Lower leg skin (tissue), 4 donors: ENCODE measurements around the gene SLC12A4. TPM values are rescaled to one million over a fixed set of nuclear protein-coding genes. Genes with fewer than 3 reads are reported as not detected.
"Not testable (repeated sequence)": the region's sequence is repeated elsewhere in the genome, so short reads cannot be mapped to it uniquely, and the experiment has no call there.

Experiments
- DNase-seq, 2 donors: peaks; one replicate each; pipeline ENCODE4 v3.0.0-alpha.2; 2019; ENCODE audit warnings: low spot score in 2 of 2
- H3K4me3 ChIP-seq: fragments of 200-600 bp; sonication (generic); 2 replicates; pipeline ENCODE4 v1.5.1; 2017; ENCODE audit warnings: mild to moderate bottlenecking, low read depth; ENCODE audit not compliant: poor library complexity, severe bottlenecking
- CTCF ChIP-seq, 3 donors: fragments of 450-650 bp; IDR thresholded peaks; one replicate each; pipeline ENCODE4 v1.5.1; 2016; ENCODE audit warnings: antibody characterized with exemption in 3 of 3, mild to moderate bottlenecking in 3 of 3, moderate library complexity in 2 of 3
- POLR2A ChIP-seq, 2 donors: fragments of 450-650 bp; IDR thresholded peaks; one replicate each; pipeline ENCODE4 v1.6.1; 2016 to 2017; ENCODE audit warnings: antibody characterized with exemption in 2 of 2, mild to moderate bottlenecking in 1 of 2, moderate library complexity in 1 of 2
- WGBS, 2 donors: methylation state at CpG; one replicate each; pipeline ENCODE4 v1.1.5; 2018; 5-methylcytosine and 5-hydroxymethylcytosine counted together
- intact Hi-C: fragments of 100-400 bp; cut with DNase I; formaldehyde crosslinking; loops from one replicate; pipeline ENCODE4 v1.15.0; 2023; ENCODE audit warnings: low total_unique reads
- total RNA-seq, 4 donors: library from RNA; depleted of rRNA; stranded (reverse); fragments of >200 nt; gene quantifications; one replicate each; pipeline ENCODE4 v1.1.0, GENCODE V29; 2016

Gene SLC12A4
- 10 to 100 TPM; 31.3 to 74.1 (median 50.9) TPM for total RNA-seq

GRCh38 chr16:67968400-67969253 lies at the start of gene SLC12A4:
SLC12A4 (minus strand) TSS chr16:67968637; CDS start chr16:67968553, 84 bp downstream.
- peak; percentile 71 to 96 for DNase-seq
- WGBS, 2 donors: 1 to 2% methylated on average over 25 of the region's 78 CpGs
- no peak for TF ChIP-seq CTCF (IDR thresholded peaks at IDR 0.05)
- peak in 1 of 2 donors; percentile 46 for TF ChIP-seq POLR2A (IDR thresholded peaks at IDR 0.05)
- intact Hi-C loops: no loop called here
- H3K4me3 ChIP-seq: peak within 1 kb of the TSS; percentile 53

- WGBS, 2 donors: 83 to 93% methylated on average over 5 of the region's 5 CpGs
Observed at GRCh38 chr16:68015681-68016080, 47.2 kb upstream of the SLC12A4 start, which contains the start of gene DPEP2NB. DPEP2NB (minus strand) TSS chr16:68015911; CDS start chr16:68015770, 141 bp downstream.

GRCh38 chr16:68013440-68013839 lies 45.0 kb upstream of the SLC12A4 start:
- H3K4me3 ChIP-seq: no peak overlapping the region
- intact Hi-C loops: no loop called here
- TF ChIP-seq CTCF (IDR thresholded peaks at IDR 0.05) (no peak), POLR2A (IDR thresholded peaks at IDR 0.05) (no peak)
- 31 to 59% methylated on average over 1 of the region's 1 CpG for WGBS, 2 donors
- no peak for DNase-seq

More at GRCh38 chr16:68015681-68016080, 47.2 kb upstream of the SLC12A4 start, which contains the start of gene DPEP2NB:
- TF ChIP-seq CTCF (IDR thresholded peaks at IDR 0.05) (no peak), POLR2A (IDR thresholded peaks at IDR 0.05) (no peak)
- intact Hi-C loops: no loop called here
- DNase-seq: no peak
- no peak within 1 kb of the TSS for H3K4me3 ChIP-seq

- intact Hi-C loops: not testable (repeated sequence)
Observed at GRCh38 chr16:68009872-68010271, 41.4 kb upstream of the SLC12A4 start.

GRCh38 chr16:68009157-68009735 lies 40.8 kb upstream of the SLC12A4 start:
- no peak for TF ChIP-seq POLR2A (IDR thresholded peaks at IDR 0.05)
- TF ChIP-seq CTCF (IDR thresholded peaks at IDR 0.05): no peak
- no peak for DNase-seq
- intact Hi-C loops: no loop called here
- no peak overlapping the region for H3K4me3 ChIP-seq
- WGBS, 2 donors: 72 to 77% methylated on average over 8 to 9 of the region's 9 CpGs

More at GRCh38 chr16:68009872-68010271, 41.4 kb upstream of the SLC12A4 start:
- not testable (repeated sequence) for H3K4me3 ChIP-seq, DNase-seq
- WGBS, 2 donors: 80 to 92% methylated on average over 4 of the region's 4 CpGs

- TF ChIP-seq POLR2A (IDR thresholded peaks at IDR 0.05): no peak
- TF ChIP-seq CTCF (IDR thresholded peaks at IDR 0.05): no peak
- WGBS, 2 donors: 17 to 21% methylated on average over 6 of the region's 6 CpGs
- peak in 1 of 2 donors; percentile 74 for DNase-seq
Observed at GRCh38 chr16:68005786-68006286, 37.4 kb upstream of the SLC12A4 start.

More at GRCh38 chr16:68005786-68006286, 37.4 kb upstream of the SLC12A4 start:
- H3K4me3 ChIP-seq: no peak overlapping the region
- intact Hi-C loops: no loop called here
